NCI-H82 treated with DMSO at 0.1 percent for 48 hours (cell line): ENCODE data around the gene WDFY2.
"Not testable (repeated sequence)": the region's sequence is repeated elsewhere in the genome, so short reads cannot be mapped to it uniquely, and the experiment has no call there.

Source experiments
- DNase-seq: peaks from one replicate; lab custom pipeline; 2025; ENCODE audit not compliant: unreplicated experiment; lab: John Stamatoyannopoulos, UW

Gene WDFY2

GRCh38 chr13:51583875-51584730 is at the start of gene WDFY2:
Gene WDFY2 (plus strand): TSS chr13:51584462. CDS start chr13:51584688, 226 bp downstream.
- peak; percentile 100 for DNase-seq

- no peak for DNase-seq
Measured at GRCh38 chr13:51538591-51539179, 45.6 kb upstream of the WDFY2 start.

GRCh38 chr13:51539887-51540286 is 44.4 kb upstream of the WDFY2 start:
- no peak for DNase-seq

- peak; percentile 63 for DNase-seq
Measured at GRCh38 chr13:51541037-51541436, 43.2 kb upstream of the WDFY2 start.

- peak; percentile 87 for DNase-seq
Measured at GRCh38 chr13:51541809-51542258, 42.4 kb upstream of the WDFY2 start.

GRCh38 chr13:51542346-51543242 is 41.7 kb upstream of the WDFY2 start:
- peak; percentile 73 for DNase-seq

GRCh38 chr13:51545446-51545845 is 38.8 kb upstream of the WDFY2 start:
- not testable (repeated sequence) for DNase-seq

- no peak for DNase-seq
Measured at GRCh38 chr13:51547425-51548176, 36.7 kb upstream of the WDFY2 start.

- no peak for DNase-seq
Measured at GRCh38 chr13:51549050-51549449, 35.2 kb upstream of the WDFY2 start.

GRCh38 chr13:51549593-51549992 is 34.7 kb upstream of the WDFY2 start:
- no peak for DNase-seq

- no peak for DNase-seq
Measured at GRCh38 chr13:51550151-51550550, 34.1 kb upstream of the WDFY2 start.

GRCh38 chr13:51551416-51551815 is 32.8 kb upstream of the WDFY2 start:
- no peak for DNase-seq

- no peak for DNase-seq
Measured at GRCh38 chr13:51552027-51552426, 32.2 kb upstream of the WDFY2 start.

GRCh38 chr13:51553531-51553930 is 30.7 kb upstream of the WDFY2 start:
- DNase-seq, result no peak

GRCh38 chr13:51556740-51557139 is 27.5 kb upstream of the WDFY2 start:
- DNase-seq, result no peak

GRCh38 chr13:51557438-51557837 is 26.8 kb upstream of the WDFY2 start:
- DNase-seq, result no peak

- DNase-seq, result no peak
Measured at GRCh38 chr13:51557875-51558612, 26.2 kb upstream of the WDFY2 start.

GRCh38 chr13:51559946-51560735 is 24.1 kb upstream of the WDFY2 start:
- DNase-seq, result no peak

GRCh38 chr13:51562011-51562671 is 22.1 kb upstream of the WDFY2 start:
- DNase-seq, result no peak
